ENCODE measurements around the gene AAMP.

AAMP gene

DNA sequence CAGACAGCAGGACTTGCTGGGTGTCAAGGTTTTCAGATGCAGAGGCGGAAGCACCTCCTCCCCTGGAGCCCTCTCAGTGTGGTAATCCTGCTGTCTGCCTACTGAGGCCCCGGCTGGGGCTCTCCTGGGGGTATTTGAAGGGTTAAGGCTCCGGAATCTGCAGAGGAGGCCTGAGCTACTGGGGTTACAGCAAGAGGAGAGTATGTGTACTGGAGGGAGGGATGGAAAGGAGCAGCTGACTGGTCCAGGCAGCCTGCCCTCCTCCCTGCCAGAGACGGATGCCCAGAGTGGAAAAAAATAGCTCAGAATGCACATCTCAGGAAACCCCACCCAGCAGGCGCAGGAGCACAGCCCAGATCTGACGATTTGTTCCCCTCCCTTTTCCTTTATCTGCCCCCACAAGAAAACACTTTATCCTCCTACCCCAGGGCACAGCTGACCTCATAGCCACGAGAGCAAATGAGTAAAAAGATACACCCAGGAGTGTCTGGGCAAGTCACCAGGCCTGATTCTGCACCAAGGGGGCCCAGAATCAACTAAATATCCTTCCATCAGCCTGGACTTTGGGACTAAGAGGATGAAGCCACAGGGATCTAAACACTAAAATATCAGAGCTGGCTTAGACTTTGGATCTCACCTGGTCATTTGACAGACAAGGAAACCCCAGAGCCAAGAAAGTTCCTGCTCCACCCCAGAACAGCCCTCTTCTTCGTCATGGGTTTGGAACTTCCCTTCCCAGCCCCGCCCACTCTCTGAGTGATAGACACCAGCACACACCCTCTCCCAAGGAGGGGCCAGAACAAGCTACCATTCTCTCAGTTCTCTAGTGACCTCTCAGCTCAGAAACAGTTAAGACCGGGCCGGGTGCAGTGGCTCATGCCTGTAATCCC, 16.9 kb upstream of the AAMP start:
- intact Hi-C loops (cut with DNase I; ENCODE audit: low total_unique reads): loop anchor here (5.0 kb wide), 1 partner anchor 110 kb away; the partner anchor contains the start of gene CTDSP1
- H3K9me3 ChIP-seq: no peaks in the 10 kb centered on the region
- peaks cover under 1 to 2% (median 1%) of the 10 kb centered on the region in 3 donors for H3K36me3 ChIP-seq
- no peaks in the 10 kb centered on the region for H3K27me3 ChIP-seq
- H3K4me3 ChIP-seq: peak overlapping the region; percentile 53 to 56
- peak overlapping the region; percentile 99 for H3K27ac ChIP-seq
- no peak for TF ChIP-seq CTCF (IDR thresholded peaks at IDR 0.05)
- peak; percentile 97 to 98 for DNase-seq
- H3K4me1 ChIP-seq: peaks cover 9 to 92% (median 86%) of the 10 kb centered on the region in 4 donors

DNA sequence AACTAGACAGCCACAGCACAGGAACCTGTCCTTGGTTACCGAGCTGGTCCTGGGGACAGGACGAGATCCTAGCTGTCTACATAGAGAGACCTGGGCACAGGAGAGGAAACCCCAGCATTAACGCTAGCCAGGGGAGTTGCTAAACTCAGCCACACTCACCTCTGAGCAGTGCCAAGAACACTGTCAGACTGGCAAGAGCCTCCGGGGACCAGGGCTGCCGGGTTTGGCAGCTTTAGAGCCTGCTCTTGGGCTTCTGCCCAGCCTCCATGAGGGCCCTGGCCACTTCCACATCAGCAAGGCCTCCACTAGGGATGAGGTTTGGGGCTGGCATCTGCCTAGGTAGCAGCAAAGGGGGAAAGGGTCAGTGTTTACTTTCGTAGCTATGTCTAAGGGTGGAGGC, 15.7 kb upstream of the AAMP start:
- peak; percentile 84 to 95 for DNase-seq
- intact Hi-C loops (cut with DNase I; ENCODE audit: low total_unique reads): loop anchor here (5.0 kb wide), 1 partner anchor 112 kb away; the partner anchor contains the start of gene CTDSP1
- H3K4me1 ChIP-seq: peaks cover 9 to 91% (median 87%) of the 10 kb centered on the region in 4 donors

GRCh38 chr2:218284106-218284811, 14.3 kb upstream of the AAMP start:
- peak; percentile 72 to 87 for DNase-seq

More for the DNA sequence above, 15.7 kb upstream of the AAMP start:
- Histone ChIP-seq H3K27me3 (no peaks in the 10 kb centered on the region), H3K27ac (peak overlapping the region; percentile 99), H3K9me3 (no peaks in the 10 kb centered on the region), H3K36me3 (peaks cover 13 to 14% (median 13%) of the 10 kb centered on the region in 3 donors), H3K4me3 (peak overlapping the region; percentile 53 to 56)
- TF ChIP-seq CTCF (IDR thresholded peaks at IDR 0.05): no peak

GRCh38 chr2:218282173-218282991, 12.4 kb upstream of the AAMP start:
- intact Hi-C loops (cut with DNase I; ENCODE audit: low total_unique reads): no loop called here
- peaks cover 44 to 46% (median 45%) of the 10 kb centered on the region in 3 donors for H3K36me3 ChIP-seq
- no peaks in the 10 kb centered on the region for H3K9me3 ChIP-seq
- peak overlapping the region; percentile 99 for H3K27ac ChIP-seq
- H3K4me1 ChIP-seq: peaks cover 9 to 94% (median 58%) of the 10 kb centered on the region in 4 donors
- peak overlapping the region in 1 of 2 donors; percentile 31 for H3K4me3 ChIP-seq
- no peaks in the 10 kb centered on the region for H3K27me3 ChIP-seq
- TF ChIP-seq CTCF (IDR thresholded peaks at IDR 0.05): no peak
- DNase-seq: peak; percentile 53 to 91

More at GRCh38 chr2:218284106-218284811, 14.3 kb upstream of the AAMP start:
- peak overlapping the region; percentile 99 for H3K27ac ChIP-seq
- peak overlapping the region; percentile 30 to 34 for H3K4me3 ChIP-seq
- peaks cover 9 to 89% (median 73%) of the 10 kb centered on the region in 4 donors for H3K4me1 ChIP-seq
- no peak for TF ChIP-seq CTCF (IDR thresholded peaks at IDR 0.05)
- H3K9me3 ChIP-seq: no peaks in the 10 kb centered on the region
- H3K36me3 ChIP-seq: peaks cover 26 to 27% (median 26%) of the 10 kb centered on the region in 3 donors
- intact Hi-C loops (cut with DNase I; ENCODE audit: low total_unique reads): no loop called here
- H3K27me3 ChIP-seq: no peaks in the 10 kb centered on the region

- Histone ChIP-seq H3K27me3 (no peaks in the 10 kb centered on the region), H3K27ac (peak overlapping the region; percentile 99), H3K36me3 (peaks cover 53 to 55% (median 54%) of the 10 kb centered on the region in 3 donors), H3K4me3 (no peak overlapping the region), H3K9me3 (no peaks in the 10 kb centered on the region), H3K4me1 (peaks cover 9 to 88% (median 56%) of the 10 kb centered on the region in 4 donors)
- no peak for TF ChIP-seq CTCF (IDR thresholded peaks at IDR 0.05)
- intact Hi-C loops (cut with DNase I; ENCODE audit: low total_unique reads): no loop called here
- DNase-seq: peak in 1 of 2 donors; percentile 79
Observed at GRCh38 chr2:218281449-218281848, 11.5 kb upstream of the AAMP start.

Data from tibial artery (tissue), 4 donors.